Measurements from ENCODE around the gene LAX1.
"Not testable (repeated sequence)": the region's sequence is repeated elsewhere in the genome, so short reads cannot be mapped to it uniquely, and the experiment has no call there.

The LAX1 gene

GRCh38 chr1:203756036-203756435, 8.9 kb upstream of the LAX1 start:
- Mint-ChIP-seq H3K4me1 (ENCODE audit: low read depth) (peaks cover 14% of the 10 kb centered on the region), H3K27me3 (no peaks in the 10 kb centered on the region), H3K9me3 (no peaks in the 10 kb centered on the region), H3K27ac (no peak overlapping the region), H3K4me3 (no peak overlapping the region), H3K36me3 (ENCODE audit: low read depth) (no peaks in the 10 kb centered on the region)
- intact Hi-C loops (cut with micrococcal nuclease) = no loop called here

GRCh38 chr1:203758749-203759148, 6.2 kb upstream of the LAX1 start:
- H3K4me3 Mint-ChIP-seq = not testable (repeated sequence)

GRCh38 chr1:203760506-203760905, 4.5 kb upstream of the LAX1 start:
- Mint-ChIP-seq H3K36me3 (ENCODE audit: low read depth) (no peaks in the 10 kb centered on the region), H3K4me3 (no peak overlapping the region), H3K9me3 (no peaks in the 10 kb centered on the region), H3K4me1 (ENCODE audit: low read depth) (no peaks in the 10 kb centered on the region), H3K27ac (no peak overlapping the region), H3K27me3 (no peaks in the 10 kb centered on the region)
- intact Hi-C loops (cut with micrococcal nuclease) = no loop called here

More at GRCh38 chr1:203758749-203759148, 6.2 kb upstream of the LAX1 start:
- H3K27ac Mint-ChIP-seq; H3K9me3 Mint-ChIP-seq; H3K27me3 Mint-ChIP-seq; H3K36me3 Mint-ChIP-seq (ENCODE audit: low read depth); intact Hi-C loops (cut with micrococcal nuclease): not testable (repeated sequence)
- peaks cover 11% of the 10 kb centered on the region for H3K4me1 Mint-ChIP-seq (ENCODE audit: low read depth)

- H3K4me3 Mint-ChIP-seq; H3K9me3 Mint-ChIP-seq; H3K36me3 Mint-ChIP-seq (ENCODE audit: low read depth); H3K4me1 Mint-ChIP-seq (ENCODE audit: low read depth); intact Hi-C loops (cut with micrococcal nuclease); H3K27me3 Mint-ChIP-seq; H3K27ac Mint-ChIP-seq: not testable (repeated sequence)
These were observed 3.0 kb upstream of the LAX1 start for GRCh38 chr1:203761958-203762357.

- Mint-ChIP-seq H3K4me3 (no peak overlapping the region), H3K4me1 (ENCODE audit: low read depth) (peaks cover 5% of the 10 kb centered on the region), H3K36me3 (ENCODE audit: low read depth) (no peaks in the 10 kb centered on the region), H3K27me3 (no peaks in the 10 kb centered on the region), H3K27ac (no peak overlapping the region), H3K9me3 (no peaks in the 10 kb centered on the region)
- intact Hi-C loops (cut with micrococcal nuclease) = no loop called here
These were observed 1.5 kb upstream of the LAX1 start for GRCh38 chr1:203763505-203763904.

- intact Hi-C loops (cut with micrococcal nuclease) = no loop called here
- Mint-ChIP-seq H3K4me3 (no peak overlapping the region), H3K27ac (no peak overlapping the region), H3K27me3 (no peaks in the 10 kb centered on the region), H3K9me3 (no peaks in the 10 kb centered on the region), H3K36me3 (ENCODE audit: low read depth) (no peaks in the 10 kb centered on the region), H3K4me1 (ENCODE audit: low read depth) (peaks cover 14% of the 10 kb centered on the region)
These were observed 616 bp upstream of the LAX1 start for GRCh38 chr1:203764105-203765028.

GRCh38 chr1:203768256-203768655, 3.3 kb downstream of the LAX1 start:
- H3K36me3 Mint-ChIP-seq (ENCODE audit: low read depth) = no peaks in the 10 kb centered on the region
- peaks cover 21% of the 10 kb centered on the region for H3K4me1 Mint-ChIP-seq (ENCODE audit: low read depth)
- intact Hi-C loops (cut with micrococcal nuclease) = no loop called here
- H3K27me3 Mint-ChIP-seq = no peaks in the 10 kb centered on the region
- H3K9me3 Mint-ChIP-seq = no peaks in the 10 kb centered on the region
- H3K27ac Mint-ChIP-seq = peak overlapping the region; percentile 44
- H3K4me3 Mint-ChIP-seq = no peak overlapping the region

- H3K27ac Mint-ChIP-seq = peak overlapping the region; percentile 44
- intact Hi-C loops (cut with micrococcal nuclease) = no loop called here
- H3K4me1 Mint-ChIP-seq (ENCODE audit: low read depth) = peaks cover 21% of the 10 kb centered on the region
- H3K27me3 Mint-ChIP-seq = no peaks in the 10 kb centered on the region
- H3K36me3 Mint-ChIP-seq (ENCODE audit: low read depth) = no peaks in the 10 kb centered on the region
- H3K9me3 Mint-ChIP-seq = no peaks in the 10 kb centered on the region
- H3K4me3 Mint-ChIP-seq = no peak overlapping the region
These were observed 4.7 kb downstream of the LAX1 start for GRCh38 chr1:203769505-203770343.

- H3K9me3 Mint-ChIP-seq = no peaks in the 10 kb centered on the region
- intact Hi-C loops (cut with micrococcal nuclease) = no loop called here
- H3K4me1 Mint-ChIP-seq (ENCODE audit: low read depth) = peaks cover 21% of the 10 kb centered on the region
- no peak overlapping the region for H3K27ac Mint-ChIP-seq
- no peaks in the 10 kb centered on the region for H3K36me3 Mint-ChIP-seq (ENCODE audit: low read depth)
- H3K4me3 Mint-ChIP-seq = no peak overlapping the region
- H3K27me3 Mint-ChIP-seq = no peaks in the 10 kb centered on the region
These were observed 6.9 kb downstream of the LAX1 start for GRCh38 chr1:203771901-203772301.

- H3K27ac Mint-ChIP-seq = no peak overlapping the region
- peaks cover 21% of the 10 kb centered on the region for H3K4me1 Mint-ChIP-seq (ENCODE audit: low read depth)
These were observed 7.9 kb downstream of the LAX1 start for GRCh38 chr1:203772836-203773235.

GRCh38 chr1:203776636-203777035, 11.7 kb downstream of the LAX1 start:
- H3K27me3 Mint-ChIP-seq = no peaks in the 10 kb centered on the region
- intact Hi-C loops (cut with micrococcal nuclease) = loop anchor here (2.0 kb wide), 1 partner anchor 272 kb away; no protein-coding TSS in a partner anchor
- no peak overlapping the region for H3K27ac Mint-ChIP-seq

More at GRCh38 chr1:203772836-203773235, 7.9 kb downstream of the LAX1 start:
- no peak overlapping the region for H3K4me3 Mint-ChIP-seq
- no peaks in the 10 kb centered on the region for H3K27me3 Mint-ChIP-seq
- no peaks in the 10 kb centered on the region for H3K9me3 Mint-ChIP-seq
- no peaks in the 10 kb centered on the region for H3K36me3 Mint-ChIP-seq (ENCODE audit: low read depth)
- intact Hi-C loops (cut with micrococcal nuclease) = no loop called here

GRCh38 chr1:203777596-203777995, 12.6 kb downstream of the LAX1 start:
- Mint-ChIP-seq H3K4me3 (no peak overlapping the region), H3K27me3 (no peaks in the 10 kb centered on the region), H3K4me1 (ENCODE audit: low read depth) (no peaks in the 10 kb centered on the region), H3K27ac (no peak overlapping the region), H3K36me3 (ENCODE audit: low read depth) (no peaks in the 10 kb centered on the region), H3K9me3 (no peaks in the 10 kb centered on the region)
- intact Hi-C loops (cut with micrococcal nuclease) = loop anchor here (2.0 kb wide), 1 partner anchor 273 kb away; no protein-coding TSS in a partner anchor

More at GRCh38 chr1:203776636-203777035, 11.7 kb downstream of the LAX1 start:
- Mint-ChIP-seq H3K36me3 (ENCODE audit: low read depth) (no peaks in the 10 kb centered on the region), H3K4me3 (no peak overlapping the region), H3K9me3 (no peaks in the 10 kb centered on the region), H3K4me1 (ENCODE audit: low read depth) (no peaks in the 10 kb centered on the region)

- Mint-ChIP-seq H3K36me3 (ENCODE audit: low read depth) (no peaks in the 10 kb centered on the region), H3K9me3 (no peaks in the 10 kb centered on the region), H3K27ac (no peak overlapping the region), H3K4me3 (no peak overlapping the region), H3K4me1 (ENCODE audit: low read depth) (no peaks in the 10 kb centered on the region), H3K27me3 (no peaks in the 10 kb centered on the region)
- intact Hi-C loops (cut with micrococcal nuclease) = no loop called here
These were observed 13.2 kb downstream of the LAX1 start for GRCh38 chr1:203778146-203778545.

- Mint-ChIP-seq H3K27me3 (no peaks in the 10 kb centered on the region), H3K9me3 (no peaks in the 10 kb centered on the region), H3K36me3 (ENCODE audit: low read depth) (no peaks in the 10 kb centered on the region), H3K4me1 (ENCODE audit: low read depth) (no peaks in the 10 kb centered on the region), H3K27ac (no peak overlapping the region), H3K4me3 (no peak overlapping the region)
- intact Hi-C loops (cut with micrococcal nuclease) = no loop called here
These were observed 13.8 kb downstream of the LAX1 start for GRCh38 chr1:203778789-203779188.
